ENCODE data around the gene EPB41L4A.
A peak's percentile ranks its signal among the peaks of the same experiment; 100 is the strongest.

GRCh38 chr5:112174959-112175594, 244.0 kb downstream of the EPB41L4A start:
- TF ChIP-seq YY1 (IDR thresholded peaks at IDR 0.05; ENCODE audit: low read depth) = no peak
- no peak for TF ChIP-seq MAX (IDR thresholded peaks at IDR 0.05)
- TF ChIP-seq REST (IDR thresholded peaks at IDR 0.05; ENCODE audit: low read depth) = no peak
- no peak for TF ChIP-seq EP300 (IDR thresholded peaks at IDR 0.05; ENCODE audit: borderline replicate concordance)
- TF ChIP-seq RAD21 (IDR thresholded peaks at IDR 0.05; ENCODE audit: low read depth) = peak; percentile 82
- no peak for TF ChIP-seq TEAD4 (IDR thresholded peaks at IDR 0.05)
- no peak for TF ChIP-seq USF1 (IDR thresholded peaks at IDR 0.05)
- no peak for TF ChIP-seq CREB1 (IDR thresholded peaks at IDR 0.05; ENCODE audit: low read depth)
- no peak for TF ChIP-seq TAF1 (IDR thresholded peaks at IDR 0.05; ENCODE audit: low read depth)
- TF ChIP-seq ZBTB7A (IDR thresholded peaks at IDR 0.05; ENCODE audit: low read depth) = no peak
- no peak for TF ChIP-seq FOXM1 (IDR thresholded peaks at IDR 0.05; ENCODE audit: borderline replicate concordance, low read depth)
- TF ChIP-seq NFIC (IDR thresholded peaks at IDR 0.05) = no peak

Measured in Ishikawa (cell line).